ENCODE measurements around the gene TIMM17A.

DNA sequence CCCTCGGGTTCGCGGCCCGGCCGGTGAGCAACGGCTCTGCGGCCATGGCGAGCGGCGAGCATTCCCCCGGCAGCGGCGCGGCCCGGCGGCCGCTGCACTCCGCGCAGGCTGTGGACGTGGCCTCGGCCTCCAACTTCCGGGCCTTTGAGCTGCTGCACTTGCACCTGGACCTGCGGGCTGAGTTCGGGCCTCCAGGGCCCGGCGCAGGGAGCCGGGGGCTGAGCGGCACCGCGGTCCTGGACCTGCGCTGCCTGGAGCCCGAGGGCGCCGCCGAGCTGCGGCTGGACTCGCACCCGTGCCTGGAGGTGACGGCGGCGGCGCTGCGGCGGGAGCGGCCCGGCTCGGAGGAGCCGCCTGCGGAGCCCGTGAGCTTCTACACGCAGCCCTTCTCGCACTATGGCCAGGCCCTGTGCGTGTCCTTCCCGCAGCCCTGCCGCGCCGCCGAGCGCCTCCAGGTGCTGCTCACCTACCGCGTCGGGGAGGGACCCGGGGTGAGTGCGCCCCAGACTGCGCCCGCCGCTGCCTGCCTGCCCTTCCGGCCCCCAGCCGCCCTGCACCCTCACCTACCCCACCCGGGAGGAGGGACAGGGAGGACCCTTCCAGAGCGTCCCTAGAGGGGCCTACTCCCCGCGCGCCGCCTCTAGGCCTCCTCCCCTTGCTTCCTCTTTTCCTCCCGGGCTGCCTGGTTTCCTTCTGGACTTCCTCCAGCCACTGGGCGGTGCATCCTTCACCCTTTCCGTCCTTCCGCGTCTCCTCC is 27.5 kb downstream of the TIMM17A start, which contains the start of gene RNPEP:
- TF ChIP-seq, protein P1, sequence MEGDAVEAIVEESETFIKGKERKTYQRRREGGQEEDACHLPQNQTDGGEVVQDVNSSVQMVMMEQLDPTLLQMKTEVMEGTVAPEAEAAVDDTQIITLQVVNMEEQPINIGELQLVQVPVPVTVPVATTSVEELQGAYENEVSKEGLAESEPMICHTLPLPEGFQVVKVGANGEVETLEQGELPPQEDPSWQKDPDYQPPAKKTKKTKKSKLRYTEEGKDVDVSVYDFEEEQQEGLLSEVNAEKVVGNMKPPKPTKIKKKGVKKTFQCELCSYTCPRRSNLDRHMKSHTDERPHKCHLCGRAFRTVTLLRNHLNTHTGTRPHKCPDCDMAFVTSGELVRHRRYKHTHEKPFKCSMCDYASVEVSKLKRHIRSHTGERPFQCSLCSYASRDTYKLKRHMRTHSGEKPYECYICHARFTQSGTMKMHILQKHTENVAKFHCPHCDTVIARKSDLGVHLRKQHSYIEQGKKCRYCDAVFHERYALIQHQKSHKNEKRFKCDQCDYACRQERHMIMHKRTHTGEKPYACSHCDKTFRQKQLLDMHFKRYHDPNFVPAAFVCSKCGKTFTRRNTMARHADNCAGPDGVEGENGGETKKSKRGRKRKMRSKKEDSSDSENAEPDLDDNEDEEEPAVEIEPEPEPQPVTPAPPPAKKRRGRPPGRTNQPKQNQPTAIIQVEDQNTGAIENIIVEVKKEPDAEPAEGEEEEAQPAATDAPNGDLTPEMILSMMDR (conservative IDR thresholded peaks at IDR 0.05): no peak; the same call in 1 of the 2 replicates
- TF ChIP-seq EZH2 (IDR thresholded peaks at IDR 0.05; ENCODE audit: low read depth): no peak
